Measurements from ENCODE around the gene PTPN7.

- TF ChIP-seq USF2 (IDR thresholded peaks at IDR 0.05; ENCODE audit: borderline replicate concordance, low read depth, low read length) (no peak), YY1 (IDR thresholded peaks at IDR 0.05; ENCODE audit: low read depth) (no peak), CTCF (IDR thresholded peaks at IDR 0.05) (no peak; the same call in 1 of the 2 replicates), ZBTB33 (IDR thresholded peaks at IDR 0.05; ENCODE audit: borderline replicate concordance, low read depth) (no peak), MAX (IDR thresholded peaks at IDR 0.05; ENCODE audit: low read depth) (no peak), TAF1 (IDR thresholded peaks at IDR 0.05; ENCODE audit: borderline replicate concordance, low read depth, low read length) (no peak), SMC3 (IDR thresholded peaks at IDR 0.05; ENCODE audit: low read depth, low read length) (no peak), EP300 (IDR thresholded peaks at IDR 0.05; ENCODE audit: borderline replicate concordance in 1 of 2, low read depth in 1 of 2, low read length in 1 of 2) (no peak), RFX5 (IDR thresholded peaks at IDR 0.05; ENCODE audit: low read length) (no peak), POLR2AphosphoS5 (IDR thresholded peaks at IDR 0.05; ENCODE audit: low read depth, low read length) (no peak), ELF1 (IDR thresholded peaks at IDR 0.05) (no peak), NFIC (IDR thresholded peaks at IDR 0.05; ENCODE audit: borderline replicate concordance) (no peak), EZH2phosphoT487 (IDR thresholded peaks at IDR 0.05; ENCODE audit: borderline replicate concordance, low read depth) (no peak), FOXM1 (IDR thresholded peaks at IDR 0.05; ENCODE audit: low read depth) (no peak)
These were observed 29.7 kb upstream of the PTPN7 start for GRCh38 chr1:202189918-202190715.
